Endodermal cell (in vitro differentiated cells): ENCODE data around the gene NAV2. TPM values are rescaled to one million over a fixed set of nuclear protein-coding genes. Genes with fewer than 3 reads are reported as not detected.
A peak's percentile ranks its signal among the peaks of the same experiment; 100 is the strongest.

Experiments
- DNase-seq: peaks from one replicate; pipeline ENCODE4 v3.0.0-alpha.2; 2017
- H3K27ac ChIP-seq: 2 replicates; pipeline ENCODE4 v1.5.1; 2013; ENCODE audit warnings: mild to moderate bottlenecking, low read depth, low read length, moderate library complexity
- H3K27me3 ChIP-seq: 2 replicates; pipeline ENCODE4 v1.6.1; 2013; ENCODE audit warnings: mild to moderate bottlenecking, low read length, moderate library complexity; ENCODE audit not compliant: insufficient read depth, control insufficient read depth, poor library complexity, severe bottlenecking
- H3K36me3 ChIP-seq: 2 replicates; pipeline ENCODE4 v1.7.0; 2013; ENCODE audit warnings: mild to moderate bottlenecking, low read length, moderate library complexity; ENCODE audit not compliant: control insufficient read depth, insufficient read depth
- H3K4me1 ChIP-seq: one replicate; pipeline ENCODE4 v1.7.0; 2013; ENCODE audit warnings: low read length; ENCODE audit not compliant: control insufficient read depth, insufficient read depth
- H3K4me3 ChIP-seq: 2 replicates; pipeline ENCODE4 v1.5.1; 2013; ENCODE audit warnings: mild to moderate bottlenecking, low read length, moderate library complexity
- H3K9ac ChIP-seq: 2 replicates; pipeline ENCODE4 v1.6.1; 2013; ENCODE audit warnings: mild to moderate bottlenecking, low read length, moderate library complexity; ENCODE audit not compliant: poor library complexity, severe bottlenecking; ENCODE audit errors: extremely low read depth
- H3K9me3 ChIP-seq: 2 replicates; pipeline ENCODE4 v1.6.1; 2013; ENCODE audit warnings: mild to moderate bottlenecking, low read length, moderate library complexity; ENCODE audit not compliant: control insufficient read depth
- H3K27ac Mint-ChIP-seq: 2 replicates; pipeline ENCODE4 v1.8.0; 2020; ENCODE audit warnings: mixed read lengths
- H3K27me3 Mint-ChIP-seq: 2 replicates; pipeline ENCODE4 v1.8.0; 2021; ENCODE audit warnings: mild to moderate bottlenecking, mixed read lengths; ENCODE audit not compliant: insufficient read depth
- H3K36me3 Mint-ChIP-seq: 2 replicates; pipeline ENCODE4 v1.8.0; 2020; ENCODE audit warnings: low read depth, mixed read lengths
- H3K4me1 Mint-ChIP-seq: 2 replicates; pipeline ENCODE4 v1.8.0; 2020; ENCODE audit warnings: mixed read lengths
- H3K4me3 Mint-ChIP-seq: 2 replicates; pipeline ENCODE4 v1.8.0; 2020; ENCODE audit warnings: mild to moderate bottlenecking, moderate library complexity, mixed read lengths
- H3K9me3 Mint-ChIP-seq: 2 replicates; pipeline ENCODE4 v1.8.0; 2020; ENCODE audit warnings: mild to moderate bottlenecking, mixed read lengths
- WGBS, 2 experiments: methylation state at CpG; one replicate each; pipeline versions ENCODE4 v1.1.5 to v1.1.7; 2013; ENCODE audit warnings: missing lambda C conversion rate in 2 of 2, mixed read lengths in 1 of 2; ENCODE audit not compliant: insufficient coverage in 1 of 2, insufficient read length in 1 of 2; 5-methylcytosine and 5-hydroxymethylcytosine counted together
- total RNA-seq, 2 donors: library from RNA; stranded (reverse); fragmentation: NEBNext Ultra II Directional in 1 of 2; extraction: Animal tissue kit (Norgen Biotek cat#: 25700) in 1 of 2; gene quantifications; 2 replicates in 1 of 2; 3 replicates in 1 of 2; pipeline ENCODE4 v1.2.1, GENCODE V29; 2021
- TF ChIP-seq, protein P1 (sequence below): fragments of 200-600 bp; sonication (generic); conservative IDR thresholded peaks from 2 replicates; pipeline ENCODE4 v1.5.0; 2021; ENCODE audit warnings: antibody characterized with exemption, mild to moderate bottlenecking

NAV2 gene
- total RNA-seq, 2 donors from 2014 or later = 37.1 to 42.4 TPM

DNA sequence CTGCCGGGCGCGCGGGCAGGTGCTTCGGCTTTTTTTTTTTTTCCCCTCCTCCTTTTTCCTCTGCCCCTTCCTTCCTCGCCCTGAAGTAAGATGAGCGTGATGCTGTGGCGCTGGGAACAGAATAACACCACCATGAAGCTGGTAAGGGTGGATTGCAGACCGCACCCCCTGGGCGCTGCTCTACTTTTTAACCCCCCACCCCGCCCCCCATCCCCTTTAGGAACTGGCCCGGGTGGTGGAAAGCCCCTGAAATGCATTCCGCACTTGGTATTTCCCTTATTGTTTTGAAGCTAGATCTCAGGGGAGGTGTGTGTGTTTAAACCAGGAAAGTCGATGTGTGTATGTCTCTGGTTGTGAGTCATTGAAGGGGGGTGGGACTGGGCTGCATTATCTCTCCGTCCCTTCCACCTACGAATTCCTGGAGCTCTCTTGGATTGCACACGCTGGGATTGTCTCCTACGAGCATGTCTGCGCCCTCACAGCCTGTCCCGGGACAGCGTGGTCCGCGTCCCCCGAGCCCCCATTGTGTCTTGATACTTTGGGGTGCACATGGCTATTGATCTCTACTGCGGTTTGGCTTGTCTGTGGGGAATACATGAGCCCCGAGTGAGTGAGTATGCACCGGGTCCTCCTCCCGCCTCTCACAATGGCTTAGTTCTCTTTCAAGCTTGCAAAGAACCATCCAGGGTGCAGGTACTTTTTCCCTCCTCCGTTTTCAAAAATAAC lies 64.9 kb downstream of the NAV2 start:
- Histone ChIP-seq H3K27me3 (peaks cover 23% of the 10 kb centered on the region), H3K9me3 (no peaks in the 10 kb centered on the region), H3K9ac (no peak overlapping the region), H3K4me1 (peaks cover under 1% of the 10 kb centered on the region), H3K4me3 (peak overlapping the region; percentile 80), H3K27ac (no peak overlapping the region), H3K36me3 (no peaks in the 10 kb centered on the region)
- Mint-ChIP-seq H3K27ac (peak overlapping the region; percentile 81), H3K4me3 (peak overlapping the region; percentile 64), H3K27me3 (peaks cover 57% of the 10 kb centered on the region), H3K4me1 (peaks cover 25% of the 10 kb centered on the region), H3K36me3 (no peaks in the 10 kb centered on the region), H3K9me3 (no peaks in the 10 kb centered on the region)
- 1 to 2% methylated on average over 13 to 26 of the region's 29 CpGs for WGBS, 2 experiments
- TF ChIP-seq, protein P1, sequence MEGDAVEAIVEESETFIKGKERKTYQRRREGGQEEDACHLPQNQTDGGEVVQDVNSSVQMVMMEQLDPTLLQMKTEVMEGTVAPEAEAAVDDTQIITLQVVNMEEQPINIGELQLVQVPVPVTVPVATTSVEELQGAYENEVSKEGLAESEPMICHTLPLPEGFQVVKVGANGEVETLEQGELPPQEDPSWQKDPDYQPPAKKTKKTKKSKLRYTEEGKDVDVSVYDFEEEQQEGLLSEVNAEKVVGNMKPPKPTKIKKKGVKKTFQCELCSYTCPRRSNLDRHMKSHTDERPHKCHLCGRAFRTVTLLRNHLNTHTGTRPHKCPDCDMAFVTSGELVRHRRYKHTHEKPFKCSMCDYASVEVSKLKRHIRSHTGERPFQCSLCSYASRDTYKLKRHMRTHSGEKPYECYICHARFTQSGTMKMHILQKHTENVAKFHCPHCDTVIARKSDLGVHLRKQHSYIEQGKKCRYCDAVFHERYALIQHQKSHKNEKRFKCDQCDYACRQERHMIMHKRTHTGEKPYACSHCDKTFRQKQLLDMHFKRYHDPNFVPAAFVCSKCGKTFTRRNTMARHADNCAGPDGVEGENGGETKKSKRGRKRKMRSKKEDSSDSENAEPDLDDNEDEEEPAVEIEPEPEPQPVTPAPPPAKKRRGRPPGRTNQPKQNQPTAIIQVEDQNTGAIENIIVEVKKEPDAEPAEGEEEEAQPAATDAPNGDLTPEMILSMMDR = no peak
- peak; percentile 77 for DNase-seq

DNA sequence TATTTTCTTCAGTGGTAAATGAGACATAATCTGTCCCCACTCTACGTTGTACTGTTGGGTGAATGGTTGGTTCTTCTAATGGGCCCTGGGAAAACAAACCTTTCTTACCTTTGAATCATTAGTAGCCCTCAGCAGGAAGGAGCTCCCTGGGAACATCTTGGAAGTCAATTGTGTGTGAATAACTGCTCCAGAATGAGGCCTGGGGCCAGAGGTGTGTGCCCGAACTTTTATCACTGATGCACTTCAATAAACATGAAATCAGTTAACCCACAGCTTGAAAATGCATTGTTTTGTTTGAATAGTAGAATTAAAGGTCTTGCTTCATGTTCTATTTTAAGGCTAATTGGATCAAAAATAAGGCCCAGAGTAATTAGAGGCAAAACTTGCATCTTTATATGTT lies 67.1 kb downstream of the NAV2 start:
- no peaks in the 10 kb centered on the region for H3K9me3 ChIP-seq
- no peak overlapping the region for H3K9ac ChIP-seq
- H3K36me3 ChIP-seq = no peaks in the 10 kb centered on the region
- Mint-ChIP-seq H3K27me3 (peaks cover 38% of the 10 kb centered on the region), H3K36me3 (no peaks in the 10 kb centered on the region), H3K4me3 (no peak overlapping the region), H3K4me1 (peaks cover 20% of the 10 kb centered on the region), H3K9me3 (no peaks in the 10 kb centered on the region), H3K27ac (no peak overlapping the region)
- TF ChIP-seq, protein P1 = no peak
- peaks cover 23% of the 10 kb centered on the region for H3K27me3 ChIP-seq
- H3K4me1 ChIP-seq = no peaks in the 10 kb centered on the region
- DNase-seq = no peak
- no peak overlapping the region for H3K4me3 ChIP-seq
- WGBS, 2 experiments = 84% methylated on average over 2 of the region's 2 CpGs; no CpG with 5 or more reads in 1 of the 2 experiments
- H3K27ac ChIP-seq = no peak overlapping the region

DNA sequence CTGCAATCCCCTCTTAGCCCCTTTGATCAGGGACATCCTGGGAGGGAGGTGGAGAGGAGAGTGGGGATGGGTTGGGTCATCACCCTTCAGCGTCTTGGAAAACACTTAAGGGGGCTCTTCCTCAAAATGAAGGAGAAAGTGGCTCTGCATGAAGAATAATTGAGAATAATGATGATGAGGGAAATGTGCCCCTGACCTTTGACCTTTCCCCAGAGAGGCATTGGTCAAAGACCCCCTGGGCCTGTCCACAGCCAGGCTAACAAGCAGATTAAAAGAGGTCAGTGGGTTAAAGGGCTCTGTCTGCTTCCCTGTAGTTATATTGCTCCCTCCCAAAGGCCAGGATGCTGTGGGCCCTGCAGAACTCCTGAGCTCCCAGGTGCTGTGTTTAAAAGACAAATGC lies 68.7 kb downstream of the NAV2 start:
- WGBS, 2 experiments = 29 to 81% methylated on average over 1 of the region's 1 CpG
- H3K27me3 ChIP-seq = peaks cover 17% of the 10 kb centered on the region
- no peak overlapping the region for H3K4me3 Mint-ChIP-seq
- no peak overlapping the region for H3K27ac ChIP-seq
- peaks cover 24% of the 10 kb centered on the region for H3K27me3 Mint-ChIP-seq
- no peak overlapping the region for H3K9ac ChIP-seq
- TF ChIP-seq, protein P1 = no peak
- no peaks in the 10 kb centered on the region for H3K9me3 Mint-ChIP-seq
- H3K4me3 ChIP-seq = no peak overlapping the region
- no peaks in the 10 kb centered on the region for H3K4me1 ChIP-seq
- no peak for DNase-seq
- no peaks in the 10 kb centered on the region for H3K9me3 ChIP-seq
- H3K36me3 Mint-ChIP-seq = no peaks in the 10 kb centered on the region
- H3K27ac Mint-ChIP-seq = no peak overlapping the region
- H3K36me3 ChIP-seq = no peaks in the 10 kb centered on the region
- H3K4me1 Mint-ChIP-seq = peaks cover 20% of the 10 kb centered on the region
